Endothelial cell of coronary artery (primary cell): ENCODE results near the gene USP46. TPM values are rescaled to one million over a fixed set of nuclear protein-coding genes. Genes with fewer than 3 reads are reported as not detected.

Source experiments
- total RNA-seq: library from RNA; depleted of rRNA; stranded (reverse); fragments of >200 nt; gene quantifications from 2 replicates; pipeline ENCODE4 v1.2.3, GENCODE V29; 2014

USP46 gene
- total RNA-seq, result 11.8 and 12.4 TPM in 2 replicates

GRCh38 chr4:52659001-52659721, at the start of gene USP46:
Gene USP46, minus strand, starts transcription at chr4:52659301. Its CDS starts 151 bp downstream, at chr4:52659150.

Other genes with a start within 250 kb of the USP46 start
- gene ERVMER34-1, start 92.1 kb upstream of the USP46 start, total RNA-seq, result under 0.01 TPM in 2 replicates
- gene RASL11B, start 203.0 kb upstream of the USP46 start, total RNA-seq, result not detected in 2 replicates